K562 (cell line): ENCODE measurements around the gene MCC. TPM values are rescaled to one million over a fixed set of nuclear protein-coding genes. Genes with fewer than 3 reads are reported as not detected.
A peak's percentile ranks its signal among the peaks of the same experiment; 100 is the strongest.

Experiments used
- BMI1 ChIP-seq: fragments of 150-350 bp; IDR thresholded peaks from 2 replicates; pipeline ENCODE4 v1.6.1; 2014; ENCODE audit warnings: low read length
- CREB3L1 ChIP-seq: fragments of 450-650 bp; IDR thresholded peaks from 2 replicates; pipeline ENCODE4 v1.6.1; 2014; ENCODE audit warnings: low read depth, mild to moderate bottlenecking, moderate library complexity, borderline replicate concordance
- DDX20 ChIP-seq: fragments of 450-650 bp; IDR thresholded peaks from 2 replicates; pipeline ENCODE4 v1.6.1; 2016; ENCODE audit warnings: missing genetic modification characterization, low read depth, mild to moderate bottlenecking, missing compliant biosample characterization, moderate library complexity
- EWSR1 ChIP-seq: fragments of 450-650 bp; IDR thresholded peaks from 2 replicates; pipeline ENCODE4 v1.6.1; 2018; ENCODE audit warnings: borderline replicate concordance, mild to moderate bottlenecking, low read depth, moderate library complexity; ENCODE audit not compliant: partially characterized antibody
- GTF2B ChIP-seq: IDR thresholded peaks from 2 replicates; pipeline ENCODE4 v1.6.1; 2011; ENCODE audit not compliant: insufficient read length; ENCODE audit errors: extremely low read depth
- HOMEZ ChIP-seq: fragments of 250-450 bp; sonication (Bioruptor Pico); IDR thresholded peaks from 2 replicates; pipeline ENCODE4 v1.4.0; 2020; ENCODE audit warnings: mild to moderate bottlenecking, moderate library complexity
- IRF9 ChIP-seq: fragments of 450-650 bp; IDR thresholded peaks from 2 replicates; pipeline ENCODE4 v1.6.1; 2016; ENCODE audit warnings: missing biosample characterization, missing genetic modification characterization
- JUN ChIP-seq, 2 experiments: sonication (generic) in 1 of 2; formaldehyde crosslinking in 1 of 2; IDR thresholded peaks; 2 replicates each; pipeline versions ENCODE4 v1.6.1 to v1.8.0; 2012 to 2022; ENCODE audit warnings: borderline replicate concordance in 2 of 2, mild to moderate bottlenecking in 2 of 2, improper control_type of control experiment in 1 of 2, low read depth in 1 of 2, low read length in 1 of 2, missing genetic modification reagents in 1 of 2
- MXD1 ChIP-seq: fragments of 250-450 bp; sonication (Bioruptor Pico); IDR thresholded peaks from 2 replicates; pipeline ENCODE4 v1.8.0; 2021; ENCODE audit warnings: borderline replicate concordance, mild to moderate bottlenecking, moderate library complexity; ENCODE audit not compliant: poor library complexity, severe bottlenecking
- MYBL2 ChIP-seq, 2 experiments: fragments of 450-650 bp in 1 of 2; sonication (generic) in 1 of 2; formaldehyde crosslinking in 1 of 2; IDR thresholded peaks; 2 replicates each; pipeline versions ENCODE4 v1.6.1 to v1.8.1; 2017 to 2022; ENCODE audit warnings: borderline replicate concordance in 1 of 2, inconsistent platforms in 1 of 2, low read depth in 1 of 2, mild to moderate bottlenecking in 1 of 2, missing genetic modification reagents in 1 of 2, moderate library complexity in 1 of 2
- NR1H2 ChIP-seq: sonication (generic); formaldehyde crosslinking; IDR thresholded peaks from 2 replicates; pipeline ENCODE4 v1.4.0; 2020; ENCODE audit warnings: mild to moderate bottlenecking, missing genetic modification reagents
- SMARCE1 ChIP-seq: fragments of 450-650 bp; IDR thresholded peaks from 2 replicates; pipeline ENCODE4 v1.7.1; 2016; ENCODE audit warnings: mild to moderate bottlenecking
- SPI1 ChIP-seq: IDR thresholded peaks from 2 replicates; pipeline ENCODE4 v1.6.1; 2011; ENCODE audit warnings: low read depth, low read length, control low read depth, borderline replicate concordance
- TAL1 ChIP-seq: fragments of 450-650 bp; IDR thresholded peaks from 2 replicates; pipeline ENCODE4 v1.6.1; 2016; ENCODE audit warnings: mild to moderate bottlenecking
- XRCC4 ChIP-seq: IDR thresholded peaks from one replicate; pipeline ENCODE4 v1.6.1; 2011; ENCODE audit not compliant: insufficient read depth, insufficient read length; ENCODE audit errors: extremely low read depth
- ZNF174 ChIP-seq: fragments of 250-450 bp; sonication (Bioruptor Pico); IDR thresholded peaks from 2 replicates; pipeline ENCODE4 v1.4.0; 2020; ENCODE audit warnings: mild to moderate bottlenecking
- ZNF263 ChIP-seq: sonication (generic); formaldehyde crosslinking; IDR thresholded peaks from 2 replicates; pipeline ENCODE4 v1.8.0; 2022; ENCODE audit warnings: mild to moderate bottlenecking, missing genetic modification reagents, borderline replicate concordance
- ZNF449 ChIP-seq: fragments of 250-450 bp; sonication (Bioruptor Pico); IDR thresholded peaks from 2 replicates; pipeline ENCODE4 v1.8.0; 2022; ENCODE audit warnings: moderate library complexity, mild to moderate bottlenecking, inconsistent platforms
- ZNF695 ChIP-seq: fragments of 450-650 bp; formaldehyde crosslinking; IDR thresholded peaks from 2 replicates; pipeline ENCODE4 v1.4.0; 2020; ENCODE audit warnings: mild to moderate bottlenecking, moderate library complexity
- polyA plus RNA-seq, 8 experiments: library from polyadenylated mRNA; depleted of rRNA in 4 of 8; stranded (reverse) in 5 of 8; unstranded in 3 of 8; fragments of >200 nt; fragmentation: Nextera tagmentation in 2 of 8; fragmentation: Illumina TruSeq in 1 of 8; extraction: Ambion mirVana in 2 of 8; extraction: Trizol in 1 of 8; gene quantifications; 2 replicates each; pipeline versions ENCODE4 v1.2.1 to v1.2.3, GENCODE V29; 2011 to 2014; ENCODE audit warnings: inconsistent platforms in 1 of 8, missing spikeins in 1 of 8
- total RNA-seq, 7 experiments: library from RNA; depleted of rRNA in 6 of 7; stranded (reverse); fragments of >200 nt in 6 of 7; fragmentation: Illumina TruSeq in 2 of 7; extraction: Trizol in 2 of 7; gene quantifications; 2 replicates each; pipeline versions ENCODE4 v1.2.1 to v1.2.3, GENCODE V29; 2011 to 2021; ENCODE audit warnings: low replicate concordance in 1 of 7

Gene MCC
- total and polyA plus RNA-seq, 9 of the 15 experiments (the other 6 are each of a cell fraction or from before 2014, with no cell fraction given) = 0.04 to 0.24 (median 0.06) TPM; not detected in 1

- TF ChIP-seq CREB3L1 (peak; percentile 29; the same call in 1 of the 2 replicates), SPI1 (peak; percentile 79), ZNF449 (CRISPR knock-in tag) (no peak), GTF2B (no peak), BMI1 (no peak), NR1H2 (CRISPR knock-in tag) (no peak), ZNF695 (CRISPR knock-in tag) (no peak), MXD1 (CRISPR knock-in tag) (no peak), EWSR1 (no peak), DDX20 (tag) (no peak), ZNF174 (no peak), TAL1 (no peak), HOMEZ (CRISPR knock-in tag) (no peak), SMARCE1 (no peak; the same call in 1 of the 2 replicates), XRCC4 (no peak), ZNF263 (no peak), JUN (IDR thresholded peaks at IDR 0.05; ENCODE audit: borderline replicate concordance, low read depth, low read length) (no peak), JUN (CRISPR knock-in tag; IDR thresholded peaks at IDR 0.05; ENCODE audit: borderline replicate concordance) (no peak), IRF9 (tag) (no peak), MYBL2 (IDR thresholded peaks at IDR 0.05; ENCODE audit: low read depth) (peak; percentile 92), MYBL2 (CRISPR knock-in tag; IDR thresholded peaks at IDR 0.05; ENCODE audit: borderline replicate concordance) (no peak)
These were observed 511.6 kb downstream of the MCC start, which contains the start of gene DCP2 (continued) for GRCh38 chr5:112976432-112977309.
